ENCODE results near the gene CALCR. TPM values are rescaled to one million over a fixed set of nuclear protein-coding genes. Genes with fewer than 3 reads are reported as not detected.

Gene CALCR
- total and polyA plus RNA-seq, 2 of the 4 experiments (the other 2 are of a cell fraction): not detected

DNA sequence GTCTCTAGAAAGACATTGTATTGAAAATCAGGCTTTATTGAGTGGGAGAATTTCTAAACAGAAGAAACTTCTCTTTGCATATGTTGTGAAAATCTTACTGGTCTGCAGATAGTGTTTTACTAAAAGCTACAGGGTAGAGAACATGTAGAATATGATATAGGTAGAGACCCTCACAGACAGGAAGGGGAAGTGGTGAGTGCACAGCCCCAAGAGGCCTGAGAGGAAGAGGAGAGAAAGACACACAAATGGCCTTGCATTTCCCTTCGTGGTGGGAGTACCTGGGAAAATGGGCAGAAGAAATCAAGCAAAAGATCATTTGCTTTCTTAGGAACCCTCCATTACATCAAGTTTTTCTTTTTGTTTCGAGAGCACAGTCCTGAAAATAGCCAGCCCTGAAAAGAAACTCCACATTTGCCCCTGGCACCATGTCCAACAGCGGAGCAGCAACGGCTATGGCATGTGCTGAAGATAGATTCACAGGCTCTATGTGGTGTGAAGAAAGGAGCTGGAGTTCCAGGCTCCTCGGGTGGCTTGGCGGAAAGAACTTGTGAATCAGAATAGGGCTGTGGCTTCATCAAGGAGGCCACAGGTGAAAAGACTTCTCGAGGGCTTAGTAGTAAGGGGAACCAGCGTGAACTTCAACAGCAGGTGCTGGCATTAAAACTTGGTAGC, 143.5 kb downstream of the CALCR start:
- no peak overlapping the region for H2AFZ ChIP-seq (replicated peaks; ENCODE audit: low read length, poor library complexity)
- no peak overlapping the region for H3K4ac ChIP-seq (ENCODE audit: low read depth, low read length)
- no peak overlapping the region for H3K4me3 ChIP-seq (ENCODE audit: insufficient read depth, low read depth, low read length)
- no peak overlapping the region for H4K91ac ChIP-seq (ENCODE audit: insufficient read depth, low read depth, low read length)
- intact Hi-C loops (cut with micrococcal nuclease): no loop called here
- no peaks in the 10 kb centered on the region for H3K4me1 ChIP-seq (ENCODE audit: control insufficient read depth, insufficient read depth, low read length)
- DNase-seq: no peak
- H4K20me1 ChIP-seq (ENCODE audit: insufficient read depth, low read length): no peaks in the 10 kb centered on the region
- H3K27me3 ChIP-seq (ENCODE audit: control insufficient read depth, insufficient read depth, low read length): no peaks in the 10 kb centered on the region; the same call in 1 of the 2 replicates
- dilution Hi-C loops (cut with HindIII; ENCODE audit: low sequenced_read_pairs, unreplicated experiment): no loop called here
- H3K27ac ChIP-seq (ENCODE audit: insufficient read depth, low read length): no peak overlapping the region
- ChIA-PET POLR2A (ENCODE audit: unreplicated experiment) (no interaction called here), CTCF (no interaction called here)
- no peak overlapping the region for H4K8ac ChIP-seq (ENCODE audit: low read depth in 2 of 2, low read length in 2 of 2)
- no peak overlapping the region for H2BK120ac ChIP-seq (ENCODE audit: low read depth, low read length)
- H3K4me2 ChIP-seq (ENCODE audit: low read depth, low read length): no peak overlapping the region
- no peak overlapping the region for H3K23ac ChIP-seq (ENCODE audit: low read depth, low read length)
- no peak overlapping the region for H2BK20ac ChIP-seq (ENCODE audit: low read depth, low read length)
- H3K9me1 ChIP-seq (ENCODE audit: insufficient read depth, low read length): no peaks in the 10 kb centered on the region
- no TSS peak for BruUV-seq (replicated peaks)
- H2BK5ac ChIP-seq (ENCODE audit: low read depth, low read length, poor library complexity, severe bottlenecking): no peak overlapping the region
- H3K18ac ChIP-seq (ENCODE audit: low read depth, low read length): no peak overlapping the region
- no peak overlapping the region for H3K9ac ChIP-seq (ENCODE audit: low read depth, low read length)
- H3K56ac ChIP-seq (ENCODE audit: extremely low read depth, insufficient read depth, low read length): no peak overlapping the region
- no peaks in the 10 kb centered on the region for H3K36me3 ChIP-seq (ENCODE audit: control insufficient read depth, insufficient read depth, low read length)
- H4K5ac ChIP-seq (ENCODE audit: low read depth, low read length): no peak overlapping the region
- in situ Hi-C loops (cut with MboI; ENCODE audit: low sequenced_read_pairs): no loop called here
- no peaks in the 10 kb centered on the region for H3K79me1 ChIP-seq (ENCODE audit: low read depth in 1 of 2, low read length in 2 of 2)
- H2BK15ac ChIP-seq (ENCODE audit: low read depth, low read length): no peak overlapping the region
- H3K9me3 ChIP-seq (ENCODE audit: control insufficient read depth, insufficient read depth, low read length): no peaks in the 10 kb centered on the region
- no peak for TF ChIP-seq POLR2A (IDR thresholded peaks at IDR 0.05; ENCODE audit: low read depth, low read length)
- TF ChIP-seq, protein P1, sequence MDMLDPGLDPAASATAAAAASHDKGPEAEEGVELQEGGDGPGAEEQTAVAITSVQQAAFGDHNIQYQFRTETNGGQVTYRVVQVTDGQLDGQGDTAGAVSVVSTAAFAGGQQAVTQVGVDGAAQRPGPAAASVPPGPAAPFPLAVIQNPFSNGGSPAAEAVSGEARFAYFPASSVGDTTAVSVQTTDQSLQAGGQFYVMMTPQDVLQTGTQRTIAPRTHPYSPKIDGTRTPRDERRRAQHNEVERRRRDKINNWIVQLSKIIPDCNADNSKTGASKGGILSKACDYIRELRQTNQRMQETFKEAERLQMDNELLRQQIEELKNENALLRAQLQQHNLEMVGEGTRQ (IDR thresholded peaks at IDR 0.05; ENCODE audit: low read depth, low read length): no peak
- no peak for TF ChIP-seq RFX5 (IDR thresholded peaks at IDR 0.05; ENCODE audit: low read depth, low read length)
- TF ChIP-seq RAD21 (IDR thresholded peaks at IDR 0.05; ENCODE audit: low read length): no peak
- no peak for TF ChIP-seq MAFK (IDR thresholded peaks at IDR 0.05; ENCODE audit: low read depth, low read length)
- no peak for TF ChIP-seq MXI1 (IDR thresholded peaks at IDR 0.05; ENCODE audit: borderline replicate concordance, low read depth, low read length)
- TF ChIP-seq CEBPB (IDR thresholded peaks at IDR 0.05; ENCODE audit: low read depth, low read length): no peak
- no peak for TF ChIP-seq CHD1 (IDR thresholded peaks at IDR 0.05; ENCODE audit: low read depth, low read length)
- TF ChIP-seq, protein P2, sequence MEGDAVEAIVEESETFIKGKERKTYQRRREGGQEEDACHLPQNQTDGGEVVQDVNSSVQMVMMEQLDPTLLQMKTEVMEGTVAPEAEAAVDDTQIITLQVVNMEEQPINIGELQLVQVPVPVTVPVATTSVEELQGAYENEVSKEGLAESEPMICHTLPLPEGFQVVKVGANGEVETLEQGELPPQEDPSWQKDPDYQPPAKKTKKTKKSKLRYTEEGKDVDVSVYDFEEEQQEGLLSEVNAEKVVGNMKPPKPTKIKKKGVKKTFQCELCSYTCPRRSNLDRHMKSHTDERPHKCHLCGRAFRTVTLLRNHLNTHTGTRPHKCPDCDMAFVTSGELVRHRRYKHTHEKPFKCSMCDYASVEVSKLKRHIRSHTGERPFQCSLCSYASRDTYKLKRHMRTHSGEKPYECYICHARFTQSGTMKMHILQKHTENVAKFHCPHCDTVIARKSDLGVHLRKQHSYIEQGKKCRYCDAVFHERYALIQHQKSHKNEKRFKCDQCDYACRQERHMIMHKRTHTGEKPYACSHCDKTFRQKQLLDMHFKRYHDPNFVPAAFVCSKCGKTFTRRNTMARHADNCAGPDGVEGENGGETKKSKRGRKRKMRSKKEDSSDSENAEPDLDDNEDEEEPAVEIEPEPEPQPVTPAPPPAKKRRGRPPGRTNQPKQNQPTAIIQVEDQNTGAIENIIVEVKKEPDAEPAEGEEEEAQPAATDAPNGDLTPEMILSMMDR (conservative IDR thresholded peaks at IDR 0.05; ENCODE audit: low read depth, low read length): no peak
- no peak for TF ChIP-seq NFE2L2 (IDR thresholded peaks at IDR 0.05; ENCODE audit: low read depth, low read length)
- TF ChIP-seq, protein P3, sequence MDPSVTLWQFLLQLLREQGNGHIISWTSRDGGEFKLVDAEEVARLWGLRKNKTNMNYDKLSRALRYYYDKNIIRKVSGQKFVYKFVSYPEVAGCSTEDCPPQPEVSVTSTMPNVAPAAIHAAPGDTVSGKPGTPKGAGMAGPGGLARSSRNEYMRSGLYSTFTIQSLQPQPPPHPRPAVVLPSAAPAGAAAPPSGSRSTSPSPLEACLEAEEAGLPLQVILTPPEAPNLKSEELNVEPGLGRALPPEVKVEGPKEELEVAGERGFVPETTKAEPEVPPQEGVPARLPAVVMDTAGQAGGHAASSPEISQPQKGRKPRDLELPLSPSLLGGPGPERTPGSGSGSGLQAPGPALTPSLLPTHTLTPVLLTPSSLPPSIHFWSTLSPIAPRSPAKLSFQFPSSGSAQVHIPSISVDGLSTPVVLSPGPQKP (IDR thresholded peaks at IDR 0.05; ENCODE audit: borderline replicate concordance, low read depth, low read length): no peak
- no peak for TF ChIP-seq SMC3 (IDR thresholded peaks at IDR 0.05; ENCODE audit: low read depth, low read length)
- no peak overlapping the region for H2AK9ac ChIP-seq (replicated peaks; ENCODE audit: low read depth, low read length, poor library complexity)
- no peak overlapping the region for H2AK5ac ChIP-seq (ENCODE audit: low read depth, low read length)
- ATAC-seq (ENCODE audit: low read depth): no peak
- 52% methylated on average over 2 of the region's 8 CpGs; no CpG with 5 or more reads in 1 of the 2 experiments for WGBS, 2 experiments (ENCODE audit: extremely low coverage in 2 of 2, insufficient read length in 1 of 2)
- H3K14ac ChIP-seq (replicated peaks; ENCODE audit: low read depth, low read length): no peak overlapping the region

Measured in IMR-90 (cell line).